K562 (cell line): ENCODE data around the gene MAD1L1. TPM values are rescaled to one million over a fixed set of nuclear protein-coding genes. Genes with fewer than 3 reads are reported as not detected.

Experiments used
- ATAC-seq: fragments of 200-7000 bp; cut with Tn5 transposase; 3 replicates; pipeline ENCODE4 v1.9.1; 2020; ENCODE audit warnings: moderate library complexity
- BruUV-seq: library from RNA; stranded (reverse); fragments of 400-500 nt; replicated peaks from 2 replicates; lab custom pipeline; 2021; lab: Mats Ljungman, UMichigan
- CTCF ChIA-PET: fragments of 300-600 bp; formaldehyde crosslinking; extraction: SDS; loops from one replicate; lab custom pipeline; 2021; ENCODE audit warnings: low intra/inter-chr PET ratio; lab: Yijun Ruan, JAX
- POLR2A ChIA-PET: fragments of 300-600, 350-650 bp; sonication (Branson Sonifier 250); formaldehyde crosslinking; extraction: SDS; loops from one replicate; lab custom pipeline; 2021; ENCODE audit warnings: antibody characterized with exemption, inconsistent platforms; lab: Yijun Ruan, JAX
- DNase-seq, 4 experiments: peaks; one replicate each; pipeline versions ENCODE4 v3.0.0 to v3.0.0-alpha.2; 2011 to 2018; ENCODE audit warnings: low spot score in 3 of 4, mixed read lengths in 3 of 4; ENCODE audit errors: extremely low read depth in 1 of 4
- FAIRE-seq: peaks from 2 replicates; lab custom pipeline; 2011; peaks lifted over from hg19 to GRCh38; lab: Jason Lieb, UNC
- H2AFZ ChIP-seq: 2 replicates; pipeline ENCODE4 v1.6.0; 2011; ENCODE audit warnings: low read depth, low read length, control low read depth, inconsistent platforms
- H3K27ac ChIP-seq: fragments of 200-600 bp; 3 replicates; pipeline ENCODE4 v1.8.0; 2011; ENCODE audit warnings: low read depth, mild to moderate bottlenecking, control low read depth, inconsistent platforms, low read length, moderate library complexity, mixed read lengths; ENCODE audit errors: extremely low read depth
- H3K27me3 ChIP-seq, 2 experiments: fragments of 300-600 bp in 1 of 2; 2 replicates in 1 of 2; 3 replicates in 1 of 2; pipeline versions ENCODE4 v1.6.0 to v1.8.0; 2011; ENCODE audit warnings: inconsistent platforms in 2 of 2, low read length in 2 of 2, mild to moderate bottlenecking in 1 of 2, mixed read lengths in 1 of 2, moderate library complexity in 1 of 2; ENCODE audit not compliant: control insufficient read depth in 2 of 2, insufficient read depth in 2 of 2
- H3K36me3 ChIP-seq: fragments of 300-600 bp; 3 replicates; pipeline ENCODE4 v1.8.0; 2011; ENCODE audit warnings: mild to moderate bottlenecking, low read length, inconsistent platforms; ENCODE audit not compliant: control insufficient read depth, insufficient read depth
- H3K4me1 ChIP-seq, 2 experiments: fragments of 200-600 bp in 1 of 2; replicated peaks in 1 of 2; 2 replicates in 1 of 2; 3 replicates in 1 of 2; pipeline versions ENCODE4 v1.5.1 to v1.8.0; 2011; ENCODE audit warnings: inconsistent platforms in 2 of 2, low read length in 2 of 2, mild to moderate bottlenecking in 1 of 2, mixed read lengths in 1 of 2, moderate library complexity in 1 of 2; ENCODE audit not compliant: control insufficient read depth in 2 of 2, insufficient read depth in 2 of 2
- H3K4me2 ChIP-seq: 2 replicates; pipeline ENCODE4 v1.6.1; 2011; ENCODE audit warnings: low read length, control low read depth, inconsistent platforms, mixed read lengths; ENCODE audit not compliant: insufficient read depth
- H3K4me3 ChIP-seq: fragments of 200-600 bp; sonication (generic), shearing (Covaris generic); 2 replicates; pipeline ENCODE4 v1.5.1; 2016; ENCODE audit warnings: control low read depth, inconsistent platforms
- H3K79me2 ChIP-seq: fragments of 200-600 bp; 3 replicates; pipeline ENCODE4 v1.8.0; 2011; ENCODE audit warnings: low read length, inconsistent platforms; ENCODE audit not compliant: control insufficient read depth, insufficient read depth
- H3K9ac ChIP-seq, 2 experiments: 2 replicates each; pipeline versions ENCODE4 v1.6.0 to v1.6.1; 2011; ENCODE audit warnings: low read depth in 2 of 2, low read length in 2 of 2, control low read depth in 1 of 2, inconsistent platforms in 1 of 2, mild to moderate bottlenecking in 1 of 2, mixed read lengths in 1 of 2; ENCODE audit not compliant: insufficient read depth in 1 of 2
- H3K9me1 ChIP-seq: one replicate; pipeline ENCODE4 v1.6.0; 2011; ENCODE audit warnings: inconsistent platforms, mild to moderate bottlenecking, low read length, moderate library complexity; ENCODE audit not compliant: control insufficient read depth, insufficient read depth
- H3K9me3 ChIP-seq: replicated peaks from 2 replicates; pipeline ENCODE4 v1.5.1; 2011; ENCODE audit warnings: low read depth, low read length, inconsistent platforms; ENCODE audit not compliant: control insufficient read depth, insufficient read depth
- H4K20me1 ChIP-seq: replicated peaks from 2 replicates; pipeline ENCODE4 v1.6.1; 2011; ENCODE audit warnings: low read length, inconsistent platforms, mixed read lengths; ENCODE audit not compliant: control insufficient read depth, insufficient read depth
- EGR1 ChIP-seq: fragments of 450-650 bp; conservative IDR thresholded peaks from 2 replicates; pipeline ENCODE4 v1.6.1; 2017; ENCODE audit warnings: mild to moderate bottlenecking
- SAP30 ChIP-seq: fragments of 200-600 bp; sonication (generic); IDR thresholded peaks from 2 replicates; pipeline ENCODE4 v1.6.1; 2012; ENCODE audit warnings: borderline replicate concordance, low read depth, mild to moderate bottlenecking, moderate library complexity, low read length, control low read depth, inconsistent platforms; ENCODE audit not compliant: insufficient read depth, poor library complexity, severe bottlenecking
- ZNF740 ChIP-seq, 3 experiments: fragments of 200-800 bp in 1 of 3; sonication (Bioruptor generic) in 1 of 3; sonication (generic) in 1 of 3; formaldehyde crosslinking in 1 of 3; IDR thresholded peaks; 2 replicates each; pipeline versions ENCODE4 v1.6.1 to v1.8.0; 2016 to 2022; ENCODE audit warnings: mild to moderate bottlenecking in 2 of 3, missing compliant biosample characterization in 2 of 3, missing genetic modification characterization in 2 of 3, missing genetic modification reagents in 1 of 3
- WGBS: fragments of 100-300 bp; shearing (Covaris generic); methylation state at CpG from one replicate; pipeline ENCODE4 v1.1.6; 2016; ENCODE audit warnings: low coverage, mixed read lengths; ENCODE audit not compliant: insufficient coverage; ENCODE audit errors: missing lambda C conversion rate; 5-methylcytosine and 5-hydroxymethylcytosine counted together
- in situ Hi-C: fragments of 300-500 bp; cut with MboI; formaldehyde crosslinking; loops from 4 replicates; pipeline ENCODE4 v1.15.0; 2018; ENCODE audit warnings: inconsistent platforms, mixed read lengths
- intact Hi-C: fragments of 100-400 bp; cut with micrococcal nuclease; formaldehyde crosslinking; loops from 2 replicates; pipeline ENCODE4 v1.14.2; 2022
- polyA plus RNA-seq, 8 experiments: library from polyadenylated mRNA; depleted of rRNA in 4 of 8; stranded (reverse) in 5 of 8; unstranded in 3 of 8; fragments of >200 nt; fragmentation: Nextera tagmentation in 2 of 8; fragmentation: Illumina TruSeq in 1 of 8; extraction: Ambion mirVana in 2 of 8; extraction: Trizol in 1 of 8; gene quantifications; 2 replicates each; pipeline versions ENCODE4 v1.2.1 to v1.2.3, GENCODE V29; 2011 to 2014; ENCODE audit warnings: inconsistent platforms in 1 of 8, missing spikeins in 1 of 8
- total RNA-seq, 7 experiments: library from RNA; depleted of rRNA in 6 of 7; stranded (reverse); fragments of >200 nt in 6 of 7; fragmentation: Illumina TruSeq in 2 of 7; extraction: Trizol in 2 of 7; gene quantifications; 2 replicates each; pipeline versions ENCODE4 v1.2.1 to v1.2.3, GENCODE V29; 2011 to 2021; ENCODE audit warnings: low replicate concordance in 1 of 7

MAD1L1 gene
- total and polyA plus RNA-seq, 9 of the 15 experiments (the other 6 are each of a cell fraction or from before 2014, with no cell fraction given), result 1.7 to 89.7 (median 18.0) TPM

DNA sequence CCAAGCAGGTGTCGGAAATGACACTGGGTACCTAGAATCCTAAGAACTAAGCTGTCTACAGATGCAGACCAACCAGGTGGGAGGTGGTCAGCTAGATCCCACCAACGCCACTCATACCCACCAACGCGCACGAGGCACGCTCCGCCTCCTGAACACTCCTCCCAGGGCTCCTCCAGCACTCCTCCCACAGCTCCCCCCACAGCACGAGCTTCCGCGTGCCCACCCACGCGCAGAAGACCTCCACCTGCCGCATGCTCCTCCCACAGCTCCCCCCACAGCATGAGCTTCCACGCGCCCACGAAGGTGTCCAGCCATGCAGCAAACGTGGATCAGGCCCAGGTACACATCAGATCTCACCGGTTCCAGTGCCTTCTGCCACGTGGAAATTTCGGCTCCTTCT is 196.0 kb downstream of the MAD1L1 start:
- POLR2A ChIA-PET, result no interaction called here
- ATAC-seq, result no peak
- no TSS peak for BruUV-seq
- in situ Hi-C loops (no loop called here), intact Hi-C loops (no loop called here)
- no peaks in the 10 kb centered on the region for H3K9me3 ChIP-seq
- peaks cover 18 to 42% of the 10 kb centered on the region in 2 experiments; a peak in 4 of 5 replicates for H3K4me1 ChIP-seq
- H3K4me3 ChIP-seq, result no peak overlapping the region
- no peaks in the 10 kb centered on the region for H3K27me3 ChIP-seq
- peak in 1 of 4 experiments; percentile 27 for DNase-seq
- FAIRE-seq, result peak; percentile 11
- H3K4me2 ChIP-seq, result no peak overlapping the region
- H3K27ac ChIP-seq, result no peak overlapping the region
- 88% methylated on average over 15 of the region's 20 CpGs for WGBS
- H4K20me1 ChIP-seq, result no peaks in the 10 kb centered on the region
- peak overlapping the region in 1 of 2 experiments; percentile 17; a peak in 1 of 4 replicates for H3K9ac ChIP-seq
- H3K9me1 ChIP-seq, result no peaks in the 10 kb centered on the region
- H3K79me2 ChIP-seq, result no peaks in the 10 kb centered on the region; the same call in 1 of the 3 replicates
- CTCF ChIA-PET, result no interaction called here
- no peak for TF ChIP-seq SAP30
- peak; percentile 45 for TF ChIP-seq EGR1
- peak; percentile 44; the same call in 1 of the 2 replicates for TF ChIP-seq ZNF740 (CRISPR knock-in tag; IDR thresholded peaks at IDR 0.05)
- no peak for TF ChIP-seq ZNF740 (tag; IDR thresholded peaks at IDR 0.05)
- TF ChIP-seq, all 486 proteins: peak for 2
- H3K36me3 ChIP-seq, result peaks cover 5% of the 10 kb centered on the region; the same call in 1 of the 3 replicates
- H2AFZ ChIP-seq, result no peak overlapping the region
